H9 (cell line): ENCODE data around the gene CCDC190. TPM values are rescaled to one million over a fixed set of nuclear protein-coding genes. Genes with fewer than 3 reads are reported as not detected.

Experiments
- DNase-seq: peaks from one replicate; pipeline ENCODE4 v3.0.0-alpha.2; 2017
- H2AFZ ChIP-seq: one replicate; pipeline ENCODE4 v1.6.1; 2013; ENCODE audit warnings: mild to moderate bottlenecking, low read length, control low read depth, moderate library complexity
- H2AK5ac ChIP-seq: 2 replicates; pipeline ENCODE4 v1.6.1; 2013; ENCODE audit warnings: low read length, control low read depth, mixed read lengths; ENCODE audit not compliant: insufficient read length
- H2BK120ac ChIP-seq: one replicate; pipeline ENCODE4 v1.6.1; 2013; ENCODE audit warnings: low read depth, mild to moderate bottlenecking, low read length, control low read depth, inconsistent platforms; ENCODE audit not compliant: poor library complexity, severe bottlenecking
- H2BK12ac ChIP-seq: 2 replicates; pipeline ENCODE4 v1.6.1; 2013; ENCODE audit warnings: low read length, control low read depth, mixed read lengths, low read depth; ENCODE audit not compliant: insufficient read length
- H2BK15ac ChIP-seq: 2 replicates; pipeline ENCODE4 v1.6.1; 2013; ENCODE audit warnings: low read depth, low read length, control low read depth
- H2BK20ac ChIP-seq: one replicate; pipeline ENCODE4 v1.6.1; 2013; ENCODE audit warnings: low read depth, mild to moderate bottlenecking, low read length, control low read depth, inconsistent platforms; ENCODE audit not compliant: poor library complexity, severe bottlenecking
- H2BK5ac ChIP-seq: 2 replicates; pipeline ENCODE4 v1.6.1; 2013; ENCODE audit warnings: low read length, control low read depth, mixed read lengths; ENCODE audit not compliant: insufficient read length
- H3K14ac ChIP-seq: 2 replicates; pipeline ENCODE4 v1.6.1; 2013; ENCODE audit warnings: low read length, control low read depth; ENCODE audit not compliant: insufficient read depth
- H3K18ac ChIP-seq: 2 replicates; pipeline ENCODE4 v1.6.1; 2013; ENCODE audit warnings: low read depth, mild to moderate bottlenecking, mixed read lengths, low read length, control low read depth; ENCODE audit not compliant: insufficient read length
- H3K23ac ChIP-seq: 2 replicates; pipeline ENCODE4 v1.6.1; 2013; ENCODE audit warnings: low read length, control low read depth, mixed read lengths, low read depth; ENCODE audit not compliant: insufficient read length
- H3K23me2 ChIP-seq: 2 replicates; pipeline ENCODE4 v1.6.1; 2013; ENCODE audit warnings: low read depth, mild to moderate bottlenecking, mixed read lengths, low read length, control low read depth; ENCODE audit not compliant: insufficient read length, poor library complexity, severe bottlenecking
- H3K27ac ChIP-seq: 2 replicates; pipeline ENCODE4 v1.5.1; 2013; ENCODE audit warnings: low read length, control low read depth, mixed read lengths, low read depth; ENCODE audit not compliant: insufficient read length
- H3K27me3 ChIP-seq: 2 replicates; pipeline ENCODE4 v1.6.1; 2013; ENCODE audit warnings: low read length, control low read depth, inconsistent platforms; ENCODE audit not compliant: insufficient read depth
- H3K4ac ChIP-seq: 2 replicates; pipeline ENCODE4 v1.6.1; 2013; ENCODE audit warnings: low read depth, mild to moderate bottlenecking, control low read depth, inconsistent platforms, low read length, moderate library complexity
- H3K4me1 ChIP-seq: 2 replicates; pipeline ENCODE4 v1.6.1; 2013; ENCODE audit warnings: low read length, control low read depth, inconsistent platforms; ENCODE audit not compliant: insufficient read depth
- H3K4me2 ChIP-seq: 2 replicates; pipeline ENCODE4 v1.6.1; 2013; ENCODE audit warnings: low read length, control low read depth, mixed read lengths; ENCODE audit not compliant: insufficient read length, insufficient read depth
- H3K56ac ChIP-seq: 2 replicates; pipeline ENCODE4 v1.6.1; 2013; ENCODE audit warnings: low read depth, mild to moderate bottlenecking, mixed read lengths, low read length, control low read depth; ENCODE audit not compliant: insufficient read length
- H3K79me1 ChIP-seq: 2 replicates; pipeline ENCODE4 v1.6.1; 2013; ENCODE audit warnings: low read depth, mild to moderate bottlenecking, moderate library complexity, low read length, control low read depth, inconsistent platforms; ENCODE audit not compliant: insufficient read depth, poor library complexity, severe bottlenecking
- H3K79me2 ChIP-seq: 2 replicates; pipeline ENCODE4 v1.6.1; 2013; ENCODE audit warnings: low read length, control low read depth, inconsistent platforms; ENCODE audit not compliant: insufficient read depth
- H3K9ac ChIP-seq: 2 replicates; pipeline ENCODE4 v1.6.1; 2013; ENCODE audit warnings: low read length, control low read depth, mixed read lengths; ENCODE audit not compliant: insufficient read length; ENCODE audit errors: extremely low read depth
- H3K9me3 ChIP-seq: one replicate; pipeline ENCODE4 v1.6.1; 2013; ENCODE audit warnings: low read depth, low read length, inconsistent platforms; ENCODE audit not compliant: control insufficient read depth
- H3T11ph ChIP-seq: one replicate; pipeline ENCODE4 v1.6.1; 2013; ENCODE audit warnings: mild to moderate bottlenecking, low read length, control low read depth, inconsistent platforms
- H4K20me1 ChIP-seq: one replicate; pipeline ENCODE4 v1.6.1; 2013; ENCODE audit not compliant: control insufficient read depth, insufficient read length, insufficient read depth
- H4K5ac ChIP-seq: 2 replicates; pipeline ENCODE4 v1.6.1; 2013; ENCODE audit warnings: low read depth, mild to moderate bottlenecking, mixed read lengths, low read length, control low read depth; ENCODE audit not compliant: insufficient read length
- H4K8ac ChIP-seq: replicated peaks from 2 replicates; pipeline ENCODE4 v1.6.1; 2013; ENCODE audit warnings: low read length, control low read depth, mixed read lengths, low read depth; ENCODE audit not compliant: insufficient read length
- H4K91ac ChIP-seq: 2 replicates; pipeline ENCODE4 v1.6.1; 2013; ENCODE audit warnings: low read depth, mild to moderate bottlenecking, moderate library complexity, mixed read lengths, low read length, control low read depth; ENCODE audit not compliant: insufficient read length
- H3K27ac Mint-ChIP-seq, 3 experiments: 2 replicates in 2 of 3; 3 replicates in 1 of 3; pipeline ENCODE4 v1.8.0; 2020 to 2021; ENCODE audit warnings: mixed read lengths in 3 of 3, mild to moderate bottlenecking in 1 of 3, moderate library complexity in 1 of 3
- H3K27me3 Mint-ChIP-seq: 2 replicates; pipeline ENCODE4 v1.8.0; 2021; ENCODE audit warnings: low read depth, mild to moderate bottlenecking, moderate library complexity, mixed read lengths
- H3K36me3 Mint-ChIP-seq, 3 experiments: 2 replicates in 2 of 3; 3 replicates in 1 of 3; pipeline ENCODE4 v1.8.0; 2020 to 2021; ENCODE audit warnings: low read depth in 3 of 3, mixed read lengths in 3 of 3; ENCODE audit not compliant: insufficient read depth in 1 of 3
- H3K4me1 Mint-ChIP-seq, 2 experiments: 2 replicates each; pipeline ENCODE4 v1.8.0; 2020; ENCODE audit warnings: mixed read lengths in 2 of 2
- H3K4me3 Mint-ChIP-seq, 2 experiments: 2 replicates in 1 of 2; 3 replicates in 1 of 2; pipeline ENCODE4 v1.8.0; 2020 to 2021; ENCODE audit warnings: mild to moderate bottlenecking in 2 of 2, mixed read lengths in 2 of 2, moderate library complexity in 1 of 2
- H3K9me3 Mint-ChIP-seq, 2 experiments: 2 replicates in 1 of 2; 3 replicates in 1 of 2; pipeline ENCODE4 v1.8.0; 2020; ENCODE audit warnings: mild to moderate bottlenecking in 2 of 2, mixed read lengths in 2 of 2, moderate library complexity in 1 of 2
- WGBS: extraction: QIAGEN DNeasy Blood & Tissue Kit; methylation state at CpG from one replicate; pipeline ENCODE4 v1.1.7; 2013; ENCODE audit warnings: missing lambda C conversion rate, low lambda C conversion rate, mixed read lengths; ENCODE audit not compliant: insufficient read length; ENCODE audit errors: extremely low coverage; 5-methylcytosine and 5-hydroxymethylcytosine counted together
- total RNA-seq: library from RNA; stranded (reverse); gene quantifications from 2 replicates; pipeline ENCODE4 v1.2.1, GENCODE V29; 2021
- TF ChIP-seq, protein P1 (sequence below): fragments of 200-600 bp; sonication (generic); conservative IDR thresholded peaks from 3 replicates; pipeline ENCODE4 v1.8.0; 2021; ENCODE audit warnings: antibody characterized with exemption, mild to moderate bottlenecking

The CCDC190 gene
- total RNA-seq, 1 experiment from 2014 or later = not detected

DNA sequence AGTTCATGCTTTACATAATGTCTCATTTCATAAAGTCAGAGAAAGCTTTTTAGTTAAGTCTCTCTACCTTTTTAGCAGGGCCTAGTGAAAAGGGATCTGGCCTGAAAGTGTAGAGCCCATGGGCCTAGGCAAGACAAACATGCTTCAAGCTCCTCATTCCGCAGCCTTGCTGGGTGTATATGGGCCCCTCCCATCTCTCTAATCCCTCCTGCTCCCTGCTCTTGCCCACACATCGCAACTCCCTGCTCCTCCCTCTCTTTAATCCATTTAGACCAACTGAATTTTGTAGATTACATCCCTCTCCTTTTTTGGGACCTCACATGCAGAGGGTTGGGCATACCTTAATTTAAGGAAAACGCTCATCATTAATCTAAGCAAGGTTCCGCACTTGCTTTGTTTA is 42.3 kb upstream of the CCDC190 start:
- no peaks in the 10 kb centered on the region for H4K20me1 ChIP-seq
- H3K27me3 ChIP-seq = no peaks in the 10 kb centered on the region
- no peak overlapping the region for H2BK20ac ChIP-seq
- no peaks in the 10 kb centered on the region for H3K79me1 ChIP-seq
- no peak overlapping the region for H3K4ac ChIP-seq
- no peak overlapping the region for H3K4me2 ChIP-seq
- no peak overlapping the region for H2BK5ac ChIP-seq
- no peak overlapping the region for H3K27ac ChIP-seq
- no peak overlapping the region for H3K56ac ChIP-seq
- H3K36me3 Mint-ChIP-seq = no peaks in the 10 kb centered on the region
- H3K79me2 ChIP-seq = no peaks in the 10 kb centered on the region
- no peaks in the 10 kb centered on the region for H3K9me3 ChIP-seq
- H3K9ac ChIP-seq = no peak overlapping the region
- H3K23ac ChIP-seq = no peak overlapping the region
- no peak overlapping the region for H4K5ac ChIP-seq
- no peak overlapping the region for H3K14ac ChIP-seq
- no peak overlapping the region for H2BK120ac ChIP-seq
- no peaks in the 10 kb centered on the region for H3K9me3 Mint-ChIP-seq
- peaks cover 2% of the 10 kb centered on the region; the same call in 1 of the 2 replicates for H3K4me1 ChIP-seq
- TF ChIP-seq, protein P1, sequence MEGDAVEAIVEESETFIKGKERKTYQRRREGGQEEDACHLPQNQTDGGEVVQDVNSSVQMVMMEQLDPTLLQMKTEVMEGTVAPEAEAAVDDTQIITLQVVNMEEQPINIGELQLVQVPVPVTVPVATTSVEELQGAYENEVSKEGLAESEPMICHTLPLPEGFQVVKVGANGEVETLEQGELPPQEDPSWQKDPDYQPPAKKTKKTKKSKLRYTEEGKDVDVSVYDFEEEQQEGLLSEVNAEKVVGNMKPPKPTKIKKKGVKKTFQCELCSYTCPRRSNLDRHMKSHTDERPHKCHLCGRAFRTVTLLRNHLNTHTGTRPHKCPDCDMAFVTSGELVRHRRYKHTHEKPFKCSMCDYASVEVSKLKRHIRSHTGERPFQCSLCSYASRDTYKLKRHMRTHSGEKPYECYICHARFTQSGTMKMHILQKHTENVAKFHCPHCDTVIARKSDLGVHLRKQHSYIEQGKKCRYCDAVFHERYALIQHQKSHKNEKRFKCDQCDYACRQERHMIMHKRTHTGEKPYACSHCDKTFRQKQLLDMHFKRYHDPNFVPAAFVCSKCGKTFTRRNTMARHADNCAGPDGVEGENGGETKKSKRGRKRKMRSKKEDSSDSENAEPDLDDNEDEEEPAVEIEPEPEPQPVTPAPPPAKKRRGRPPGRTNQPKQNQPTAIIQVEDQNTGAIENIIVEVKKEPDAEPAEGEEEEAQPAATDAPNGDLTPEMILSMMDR = no peak
- no peak overlapping the region for H3K18ac ChIP-seq
- H3K23me2 ChIP-seq = no peaks in the 10 kb centered on the region
- H3K27ac Mint-ChIP-seq = no peak overlapping the region
- H3K27me3 Mint-ChIP-seq = no peaks in the 10 kb centered on the region
- no peak overlapping the region for H4K8ac ChIP-seq
- WGBS = no CpG with 5 or more reads among the region's 4 CpGs
- DNase-seq = no peak
- H2AK5ac ChIP-seq = no peak overlapping the region
- H3K4me3 Mint-ChIP-seq = no peak overlapping the region
- H2BK12ac ChIP-seq = no peak overlapping the region
- H4K91ac ChIP-seq = no peak overlapping the region
- H3K4me1 Mint-ChIP-seq = peaks cover 6 to 8% of the 10 kb centered on the region in 2 experiments
- no peak overlapping the region for H2BK15ac ChIP-seq
- no peak overlapping the region for H3T11ph ChIP-seq
- no peak overlapping the region for H2AFZ ChIP-seq
